Endothelial cell (in vitro differentiated cells): ENCODE measurements around the gene PCDHA10. TPM values are rescaled to one million over a fixed set of nuclear protein-coding genes. Genes with fewer than 3 reads are reported as not detected.
"Not testable (repeated sequence)": the region's sequence is repeated elsewhere in the genome, so short reads cannot be mapped to it uniquely, and the experiment has no call there.

Source experiments
- DNase-seq: peaks from one replicate; pipeline ENCODE4 v3.0.0; 2021; ENCODE audit warnings: low spot score
- H3K27ac Mint-ChIP-seq: one replicate; pipeline ENCODE4 v1.8.0; 2021; ENCODE audit warnings: mixed read lengths, inconsistent platforms; ENCODE audit not compliant: unreplicated experiment
- H3K27me3 Mint-ChIP-seq: one replicate; pipeline ENCODE4 v1.8.0; 2021; ENCODE audit warnings: mild to moderate bottlenecking, moderate library complexity, mixed read lengths, inconsistent platforms; ENCODE audit not compliant: unreplicated experiment
- H3K36me3 Mint-ChIP-seq: one replicate; pipeline ENCODE4 v1.8.0; 2021; ENCODE audit warnings: mild to moderate bottlenecking, low read depth, mixed read lengths, inconsistent platforms; ENCODE audit not compliant: unreplicated experiment
- H3K4me1 Mint-ChIP-seq: one replicate; pipeline ENCODE4 v1.8.0; 2021; ENCODE audit warnings: mild to moderate bottlenecking, mixed read lengths, inconsistent platforms; ENCODE audit not compliant: unreplicated experiment
- H3K4me3 Mint-ChIP-seq: one replicate; pipeline ENCODE4 v1.8.0; 2021; ENCODE audit warnings: mild to moderate bottlenecking, mixed read lengths, inconsistent platforms; ENCODE audit not compliant: unreplicated experiment
- H3K9me3 Mint-ChIP-seq: one replicate; pipeline ENCODE4 v1.8.0; 2021; ENCODE audit warnings: mixed read lengths, inconsistent platforms; ENCODE audit not compliant: unreplicated experiment
- total RNA-seq: library from RNA; stranded (reverse); fragmentation: NEBNext Ultra II Directional; extraction: Animal tissue kit (Norgen Biotek cat#: 25700); gene quantifications from one replicate; pipeline ENCODE4 v1.2.1, GENCODE V29; 2021; ENCODE audit not compliant: unreplicated experiment
- TF ChIP-seq, protein P1 (sequence below): fragments of 200-600 bp; sonication (generic); IDR thresholded peaks from one replicate; pipeline ENCODE4 v1.5.0; 2021; ENCODE audit warnings: antibody characterized with exemption; ENCODE audit not compliant: unreplicated experiment

The PCDHA10 gene
- total RNA-seq, 1 donor from 2014 or later: 16.9 TPM

GRCh38 chr5:140869555-140869886 is 13.8 kb downstream of the PCDHA10 start:
- H3K9me3 Mint-ChIP-seq: no peaks in the 10 kb centered on the region
- TF ChIP-seq, protein P1, sequence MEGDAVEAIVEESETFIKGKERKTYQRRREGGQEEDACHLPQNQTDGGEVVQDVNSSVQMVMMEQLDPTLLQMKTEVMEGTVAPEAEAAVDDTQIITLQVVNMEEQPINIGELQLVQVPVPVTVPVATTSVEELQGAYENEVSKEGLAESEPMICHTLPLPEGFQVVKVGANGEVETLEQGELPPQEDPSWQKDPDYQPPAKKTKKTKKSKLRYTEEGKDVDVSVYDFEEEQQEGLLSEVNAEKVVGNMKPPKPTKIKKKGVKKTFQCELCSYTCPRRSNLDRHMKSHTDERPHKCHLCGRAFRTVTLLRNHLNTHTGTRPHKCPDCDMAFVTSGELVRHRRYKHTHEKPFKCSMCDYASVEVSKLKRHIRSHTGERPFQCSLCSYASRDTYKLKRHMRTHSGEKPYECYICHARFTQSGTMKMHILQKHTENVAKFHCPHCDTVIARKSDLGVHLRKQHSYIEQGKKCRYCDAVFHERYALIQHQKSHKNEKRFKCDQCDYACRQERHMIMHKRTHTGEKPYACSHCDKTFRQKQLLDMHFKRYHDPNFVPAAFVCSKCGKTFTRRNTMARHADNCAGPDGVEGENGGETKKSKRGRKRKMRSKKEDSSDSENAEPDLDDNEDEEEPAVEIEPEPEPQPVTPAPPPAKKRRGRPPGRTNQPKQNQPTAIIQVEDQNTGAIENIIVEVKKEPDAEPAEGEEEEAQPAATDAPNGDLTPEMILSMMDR: no peak
- peak overlapping the region; percentile 40 for H3K27ac Mint-ChIP-seq
- H3K4me1 Mint-ChIP-seq: peaks cover 12% of the 10 kb centered on the region
- H3K36me3 Mint-ChIP-seq: peaks cover 11% of the 10 kb centered on the region
- H3K4me3 Mint-ChIP-seq: peak overlapping the region; percentile 93
- H3K27me3 Mint-ChIP-seq: peaks cover 2% of the 10 kb centered on the region
- DNase-seq: no peak

GRCh38 chr5:140870221-140871201 is 14.8 kb downstream of the PCDHA10 start:
- Mint-ChIP-seq H3K4me1 (peaks cover 12% of the 10 kb centered on the region), H3K27ac (no peak overlapping the region), H3K9me3 (no peaks in the 10 kb centered on the region), H3K4me3 (no peak overlapping the region), H3K36me3 (peaks cover 11% of the 10 kb centered on the region), H3K27me3 (peaks cover 2% of the 10 kb centered on the region)
- no peak for DNase-seq
- TF ChIP-seq, protein P1: no peak

DNA sequence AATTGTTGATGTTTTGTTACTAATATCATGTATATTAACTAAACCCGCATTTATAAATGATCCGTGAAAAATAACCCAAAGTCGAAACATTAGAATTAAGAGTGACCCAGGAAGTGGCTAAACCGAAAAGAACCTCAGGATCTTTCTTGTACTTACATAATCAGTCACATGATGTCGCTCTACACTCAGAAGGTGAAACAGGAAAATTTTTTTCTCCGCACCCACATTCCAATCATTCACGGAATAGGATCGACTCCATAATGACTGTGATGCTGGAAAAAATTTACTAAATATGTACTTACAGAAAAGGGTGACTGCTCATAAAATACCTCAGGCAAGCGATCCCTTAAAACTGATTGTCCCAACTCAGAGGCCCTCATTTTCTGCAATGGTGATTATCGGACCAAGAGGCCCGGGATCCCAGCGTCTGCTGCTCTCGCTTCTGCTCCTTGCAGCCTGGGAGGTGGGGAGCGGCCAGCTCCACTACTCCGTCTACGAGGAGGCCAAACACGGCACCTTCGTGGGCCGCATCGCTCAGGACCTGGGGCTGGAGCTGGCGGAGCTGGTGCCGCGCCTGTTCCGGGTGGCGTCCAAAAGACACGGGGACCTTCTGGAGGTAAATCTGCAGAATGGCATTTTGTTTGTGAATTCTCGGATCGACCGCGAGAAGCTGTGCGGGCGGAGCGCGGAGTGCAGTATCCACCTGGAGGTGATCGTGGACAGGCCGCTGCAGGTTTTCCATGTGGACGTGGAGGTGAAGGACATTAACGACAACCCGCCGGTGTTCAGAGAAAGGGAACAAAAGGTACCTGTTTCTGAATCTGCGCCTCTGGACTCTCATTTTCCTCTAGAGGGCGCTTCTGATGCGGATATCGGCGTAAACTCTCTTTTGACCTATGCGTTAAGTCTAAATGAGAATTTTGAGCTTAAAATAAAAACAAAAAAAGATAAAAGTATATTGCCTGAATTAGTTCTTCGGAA is 19.7 kb downstream of the PCDHA10 start, which contains the start of gene PCDHA12:
TSS of gene PCDHA12 (plus strand) at position 224 of the 981 bp plus-strand sequence. CDS start at position 389, 165 bp downstream.
- peak within 1 kb of the TSS; percentile 95 for H3K4me3 Mint-ChIP-seq
- no peaks in the 10 kb centered on the region for H3K27me3 Mint-ChIP-seq
- peaks cover 4% of the 10 kb centered on the region for H3K36me3 Mint-ChIP-seq
- peaks cover 3% of the 10 kb centered on the region for H3K4me1 Mint-ChIP-seq
- no peaks in the 10 kb centered on the region for H3K9me3 Mint-ChIP-seq
- TF ChIP-seq, protein P1: peak; percentile 59
- DNase-seq: peak; percentile 33
- peak within 1 kb of the TSS; percentile 80 for H3K27ac Mint-ChIP-seq

GRCh38 chr5:140876541-140877261 is 21.0 kb downstream of the PCDHA10 start:
- peak overlapping the region; percentile 95 for H3K4me3 Mint-ChIP-seq
- H3K9me3 Mint-ChIP-seq, H3K36me3 Mint-ChIP-seq, H3K27me3 Mint-ChIP-seq, DNase-seq, H3K27ac Mint-ChIP-seq, H3K4me1 Mint-ChIP-seq: not testable (repeated sequence)

GRCh38 chr5:140877262-140877581 is 21.5 kb downstream of the PCDHA10 start:
- Mint-ChIP-seq H3K4me3 (no peak overlapping the region), H3K27ac (no peak overlapping the region), H3K9me3 (no peaks in the 10 kb centered on the region), H3K36me3 (peaks cover 4% of the 10 kb centered on the region), H3K27me3 (no peaks in the 10 kb centered on the region), H3K4me1 (no peaks in the 10 kb centered on the region)
- DNase-seq: peak; percentile 2
- TF ChIP-seq, protein P1: no peak
